ENCODE measurements around the gene NDUFB4. TPM values are rescaled to one million over a fixed set of nuclear protein-coding genes. Genes with fewer than 3 reads are reported as not detected.

NDUFB4 gene
- total RNA-seq, 1 donor from 2014 or later: 570 TPM

Other genes starting within 250 kb of the NDUFB4 start
- gene LRRC58, start 247.0 kb upstream of the NDUFB4 start, total RNA-seq: 7.9 TPM
- 209 TPM for gene FSTL1, start 145.3 kb upstream of the NDUFB4 start, total RNA-seq
- not detected for gene HGD, start 85.9 kb downstream of the NDUFB4 start, total RNA-seq
- 17.9 TPM for gene RABL3, start 146.2 kb downstream of the NDUFB4 start, total RNA-seq
- gene GTF2E1, start 146.4 kb downstream of the NDUFB4 start, total RNA-seq: 12.2 TPM

All from Right ventricle myocardium superior (tissue), 1 donor.